NCI-H1092 treated with DMSO at 0.1 percent for 48 hours (cell line): ENCODE data around the gene RTN4RL2.
A peak's percentile ranks its signal among the peaks of the same experiment; 100 is the strongest.

Experiments used
- DNase-seq: peaks from one replicate; lab custom pipeline; 2025; lab: John Stamatoyannopoulos, UW

Gene RTN4RL2

GRCh38 chr11:57460022-57460757 is at the start of gene RTN4RL2:
Gene RTN4RL2, plus strand, starts transcription at chr11:57460528. Its CDS starts 338 bp downstream, at chr11:57460866.
- peak; percentile 24 for DNase-seq

- no peak for DNase-seq
Observed at GRCh38 chr11:57413681-57414080, 46.6 kb upstream of the RTN4RL2 start.

GRCh38 chr11:57414612-57415212 is 45.6 kb upstream of the RTN4RL2 start:
- DNase-seq, result no peak

GRCh38 chr11:57416436-57416835 is 43.9 kb upstream of the RTN4RL2 start:
- DNase-seq, result no peak

GRCh38 chr11:57417056-57417455 is 43.3 kb upstream of the RTN4RL2 start:
- DNase-seq, result no peak

GRCh38 chr11:57418131-57418530 is 42.2 kb upstream of the RTN4RL2 start:
- no peak for DNase-seq

- no peak for DNase-seq
Observed at GRCh38 chr11:57419146-57419545, 41.2 kb upstream of the RTN4RL2 start.

GRCh38 chr11:57421066-57421465 is 39.3 kb upstream of the RTN4RL2 start:
- no peak for DNase-seq

- no peak for DNase-seq
Observed at GRCh38 chr11:57421805-57422204, 38.5 kb upstream of the RTN4RL2 start.

- DNase-seq, result no peak
Observed at GRCh38 chr11:57422669-57423068, 37.7 kb upstream of the RTN4RL2 start.

GRCh38 chr11:57424137-57424791 is 36.1 kb upstream of the RTN4RL2 start:
- no peak for DNase-seq

GRCh38 chr11:57424792-57425564 is 35.4 kb upstream of the RTN4RL2 start:
- no peak for DNase-seq

GRCh38 chr11:57425565-57426438 is 34.5 kb upstream of the RTN4RL2 start:
- DNase-seq, result no peak

GRCh38 chr11:57426439-57426928 is 33.8 kb upstream of the RTN4RL2 start:
- DNase-seq, result peak; percentile 7

- DNase-seq, result peak; percentile 30
Observed at GRCh38 chr11:57426929-57427726, 33.2 kb upstream of the RTN4RL2 start, which contains the start of gene SLC43A3. Gene SLC43A3, minus strand, starts transcription at chr11:57427121. Its CDS starts 949 bp downstream, at chr11:57426172.

GRCh38 chr11:57427727-57428082 is 32.6 kb upstream of the RTN4RL2 start:
- no peak for DNase-seq

- DNase-seq, result no peak
Observed at GRCh38 chr11:57428643-57429042, 31.7 kb upstream of the RTN4RL2 start.

GRCh38 chr11:57429946-57430345 is 30.4 kb upstream of the RTN4RL2 start:
- peak; percentile 34 for DNase-seq

GRCh38 chr11:57430952-57431351 is 29.4 kb upstream of the RTN4RL2 start:
- no peak for DNase-seq

GRCh38 chr11:57432149-57432561 is 28.2 kb upstream of the RTN4RL2 start:
- DNase-seq, result no peak
